22Rv1 (cell line): ENCODE results near the gene FBXL4.

Experiments
- CTCF ChIP-seq: fragments of 450-650 bp; IDR thresholded peaks from 2 replicates; pipeline ENCODE4 v1.5.1; 2017; ENCODE audit warnings: mild to moderate bottlenecking
- ZFX ChIP-seq: fragments of 450-650 bp; IDR thresholded peaks from 2 replicates; pipeline ENCODE4 v1.6.1; 2017; ENCODE audit warnings: antibody characterized with exemption, borderline replicate concordance

- TF ChIP-seq CTCF (no peak), ZFX (no peak)
Observed at GRCh38 chr6:98885330-98885729, 62.4 kb downstream of the FBXL4 start.
